WTC11 (cell line): Measurements from ENCODE around the gene RAMP3.
"Not testable (repeated sequence)": the region's sequence is repeated elsewhere in the genome, so short reads cannot be mapped to it uniquely, and the experiment has no call there.

Experiments
- ATF3 ChIP-seq: sonication (generic); formaldehyde crosslinking; conservative IDR thresholded peaks from 2 replicates; pipeline ENCODE4 v1.8.1; 2022; ENCODE audit warnings: mild to moderate bottlenecking, missing genetic modification reagents
- CTCF ChIP-seq: fragments of 200-600 bp; IDR thresholded peaks from 2 replicates; pipeline ENCODE4 v1.8.0; 2022; ENCODE audit warnings: antibody characterized with exemption
- ESRRA ChIP-seq: sonication (generic); formaldehyde crosslinking; IDR thresholded peaks from 2 replicates; pipeline ENCODE4 v1.8.1; 2022; ENCODE audit warnings: mild to moderate bottlenecking, missing genetic modification reagents, borderline replicate concordance
- GRHL2 ChIP-seq: fragments of 250-450 bp; sonication (Bioruptor Pico); IDR thresholded peaks from 2 replicates; pipeline ENCODE4 v1.8.0; 2022; ENCODE audit warnings: mild to moderate bottlenecking, moderate library complexity; ENCODE audit not compliant: insufficient replicate concordance, severe bottlenecking
- JAZF1 ChIP-seq: fragments of 250-450 bp; sonication (Bioruptor Pico); IDR thresholded peaks from 2 replicates; pipeline ENCODE4 v1.9.0; 2021; ENCODE audit warnings: moderate library complexity, mild to moderate bottlenecking, inconsistent platforms
- JUN ChIP-seq: sonication (generic); formaldehyde crosslinking; IDR thresholded peaks from 2 replicates; pipeline ENCODE4 v1.8.0; 2023; ENCODE audit warnings: mild to moderate bottlenecking, missing genetic modification reagents
- MAX ChIP-seq: sonication (generic); formaldehyde crosslinking; IDR thresholded peaks from 2 replicates; pipeline ENCODE4 v1.8.0; 2022; ENCODE audit warnings: mild to moderate bottlenecking, missing genetic modification reagents
- RELA ChIP-seq: sonication (generic); formaldehyde crosslinking; IDR thresholded peaks from 2 replicates; pipeline ENCODE4 v1.8.1; 2022; ENCODE audit warnings: missing genetic modification reagents, mild to moderate bottlenecking, borderline replicate concordance
- SP1 ChIP-seq: sonication (generic); formaldehyde crosslinking; conservative IDR thresholded peaks from 2 replicates; pipeline ENCODE4 v1.8.1; 2022; ENCODE audit warnings: missing genetic modification reagents
- ZNF121 ChIP-seq: sonication (generic); formaldehyde crosslinking; IDR thresholded peaks from 2 replicates; pipeline ENCODE4 v1.8.0; 2023; ENCODE audit warnings: missing genetic modification reagents
- ZNF138 ChIP-seq: sonication (generic); formaldehyde crosslinking; conservative IDR thresholded peaks from 2 replicates; pipeline ENCODE4 v1.8.1; 2022; ENCODE audit warnings: mild to moderate bottlenecking, moderate library complexity, missing genetic modification reagents
- ZNF263 ChIP-seq: sonication (generic); formaldehyde crosslinking; IDR thresholded peaks from 2 replicates; pipeline ENCODE4 v1.8.1; 2022; ENCODE audit warnings: low read depth, mild to moderate bottlenecking, moderate library complexity, missing genetic modification reagents

GRCh38 chr7:45164271-45164670 is 6.7 kb downstream of the RAMP3 start:
- TF ChIP-seq SP1; CTCF; GRHL2 (CRISPR knock-in tag); JAZF1; ZNF138; JUN; ZNF263 (CRISPR knock-in tag); MAX (CRISPR knock-in tag); ZNF121 (CRISPR knock-in tag); ATF3 (CRISPR knock-in tag); ESRRA (CRISPR knock-in tag); RELA (CRISPR knock-in tag): not testable (repeated sequence)
